SU-DHL-6 (cell line): ENCODE data around the gene ZKSCAN1.
"Not testable (repeated sequence)": the region's sequence is repeated elsewhere in the genome, so short reads cannot be mapped to it uniquely, and the experiment has no call there.

Source experiments
- H2AFZ ChIP-seq: fragments of 200-600 bp; sonication (generic); 2 replicates; pipeline ENCODE4 v1.6.1; 2014; ENCODE audit warnings: low read depth, mild to moderate bottlenecking, moderate library complexity, mixed read lengths, antibody characterized with exemption, low read length; ENCODE audit not compliant: severe bottlenecking
- H3F3A ChIP-seq: fragments of 200-600 bp; shearing (Covaris generic); 2 replicates; pipeline ENCODE4 v1.6.0; 2016; ENCODE audit warnings: antibody characterized with exemption, mild to moderate bottlenecking; ENCODE audit not compliant: insufficient read depth
- H3K27ac ChIP-seq: fragments of 200-600 bp; sonication (generic); 2 replicates; pipeline ENCODE4 v1.5.1; 2016; ENCODE audit warnings: low read depth, mild to moderate bottlenecking, low read length, moderate library complexity, mixed read lengths
- H3K27me3 ChIP-seq: fragments of 200-600 bp; sonication (generic), shearing (Covaris generic); 2 replicates; pipeline ENCODE4 v1.6.0; 2014; ENCODE audit warnings: mild to moderate bottlenecking, low read length
- H3K36me3 ChIP-seq: fragments of 200-600 bp; sonication (generic); 2 replicates; pipeline ENCODE4 v1.6.1; 2014; ENCODE audit warnings: mild to moderate bottlenecking, low read length, mixed read lengths
- H3K4me2 ChIP-seq: fragments of 300-600, 200-600 bp; shearing (Covaris generic), sonication (generic); 2 replicates; pipeline ENCODE4 v1.6.0; 2014; ENCODE audit warnings: low read length, low read depth, mild to moderate bottlenecking; ENCODE audit not compliant: poor library complexity, severe bottlenecking
- H3K4me3 ChIP-seq: fragments of 200-600 bp; sonication (generic); 2 replicates; pipeline ENCODE4 v1.5.1; 2014; ENCODE audit warnings: antibody characterized with exemption, low read length, mild to moderate bottlenecking, mixed read lengths; ENCODE audit not compliant: insufficient read depth, poor library complexity, severe bottlenecking
- H3K79me2 ChIP-seq: fragments of 200-600 bp; sonication (generic); 2 replicates; pipeline ENCODE4 v1.6.1; 2014; ENCODE audit warnings: mild to moderate bottlenecking, low read length, moderate library complexity; ENCODE audit not compliant: insufficient read depth
- H3K9ac ChIP-seq: fragments of 200-600 bp; sonication (generic); 2 replicates; pipeline ENCODE4 v1.7.0; 2014; ENCODE audit warnings: mild to moderate bottlenecking, low read length
- H3K9me2 ChIP-seq: fragments of 200-600 bp; sonication (generic); replicated peaks from 2 replicates; pipeline ENCODE4 v1.6.1; 2014; ENCODE audit warnings: low read length; ENCODE audit not compliant: insufficient read depth
- H3K9me3 ChIP-seq: fragments of 200-600 bp; sonication (generic); 2 replicates; pipeline ENCODE4 v1.6.1; 2014; ENCODE audit warnings: low read length, mixed read lengths; ENCODE audit not compliant: insufficient read depth
- H4K20me1 ChIP-seq: fragments of 200-600 bp; sonication (generic); 2 replicates; pipeline ENCODE4 v1.6.1; 2014; ENCODE audit warnings: low read depth, mild to moderate bottlenecking, antibody characterized with exemption, low read length, moderate library complexity, mixed read lengths
- EZH2phosphoT487 ChIP-seq: fragments of 200-600 bp; sonication (generic), shearing (Covaris generic); conservative IDR thresholded peaks from 2 replicates; pipeline ENCODE4 v1.6.1; 2018; ENCODE audit warnings: mild to moderate bottlenecking, antibody characterized with exemption, low read length, moderate library complexity, mixed read lengths
- TF ChIP-seq, protein P1 (sequence below): fragments of 200-600 bp; sonication (generic); IDR thresholded peaks from one replicate; pipeline ENCODE4 v1.5.1; 2017; ENCODE audit warnings: antibody characterized with exemption, mild to moderate bottlenecking, low read length, moderate library complexity; ENCODE audit not compliant: insufficient read depth, poor library complexity, severe bottlenecking

The ZKSCAN1 gene

DNA sequence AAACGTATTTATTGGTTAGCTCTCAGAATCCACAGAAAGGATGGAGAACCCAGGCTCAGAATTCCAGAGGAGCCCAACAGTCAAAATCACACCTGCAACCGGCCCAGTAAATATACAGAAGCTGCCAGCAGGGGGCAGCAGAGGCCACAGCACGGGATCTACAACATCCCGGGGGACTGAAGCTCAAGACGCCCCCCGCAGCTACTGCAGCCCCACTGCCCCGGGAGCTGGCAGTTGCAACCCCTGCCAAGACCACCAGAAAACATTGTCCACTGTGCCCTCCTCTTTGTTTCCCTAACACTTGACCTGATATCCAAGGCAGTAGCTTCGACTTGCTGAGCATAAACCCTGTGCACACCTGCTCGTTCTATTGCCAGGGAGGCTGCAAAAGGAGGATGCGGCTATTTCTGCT, 35.6 kb upstream of the ZKSCAN1 start:
- H3F3A ChIP-seq, H4K20me1 ChIP-seq, H2AFZ ChIP-seq, H3K4me2 ChIP-seq, H3K9ac ChIP-seq, H3K4me3 ChIP-seq, H3K27me3 ChIP-seq, H3K27ac ChIP-seq, H3K79me2 ChIP-seq, H3K9me2 ChIP-seq, H3K9me3 ChIP-seq, H3K36me3 ChIP-seq: not testable (repeated sequence)
- TF ChIP-seq, protein P1, sequence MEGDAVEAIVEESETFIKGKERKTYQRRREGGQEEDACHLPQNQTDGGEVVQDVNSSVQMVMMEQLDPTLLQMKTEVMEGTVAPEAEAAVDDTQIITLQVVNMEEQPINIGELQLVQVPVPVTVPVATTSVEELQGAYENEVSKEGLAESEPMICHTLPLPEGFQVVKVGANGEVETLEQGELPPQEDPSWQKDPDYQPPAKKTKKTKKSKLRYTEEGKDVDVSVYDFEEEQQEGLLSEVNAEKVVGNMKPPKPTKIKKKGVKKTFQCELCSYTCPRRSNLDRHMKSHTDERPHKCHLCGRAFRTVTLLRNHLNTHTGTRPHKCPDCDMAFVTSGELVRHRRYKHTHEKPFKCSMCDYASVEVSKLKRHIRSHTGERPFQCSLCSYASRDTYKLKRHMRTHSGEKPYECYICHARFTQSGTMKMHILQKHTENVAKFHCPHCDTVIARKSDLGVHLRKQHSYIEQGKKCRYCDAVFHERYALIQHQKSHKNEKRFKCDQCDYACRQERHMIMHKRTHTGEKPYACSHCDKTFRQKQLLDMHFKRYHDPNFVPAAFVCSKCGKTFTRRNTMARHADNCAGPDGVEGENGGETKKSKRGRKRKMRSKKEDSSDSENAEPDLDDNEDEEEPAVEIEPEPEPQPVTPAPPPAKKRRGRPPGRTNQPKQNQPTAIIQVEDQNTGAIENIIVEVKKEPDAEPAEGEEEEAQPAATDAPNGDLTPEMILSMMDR, result peak; percentile 71

DNA sequence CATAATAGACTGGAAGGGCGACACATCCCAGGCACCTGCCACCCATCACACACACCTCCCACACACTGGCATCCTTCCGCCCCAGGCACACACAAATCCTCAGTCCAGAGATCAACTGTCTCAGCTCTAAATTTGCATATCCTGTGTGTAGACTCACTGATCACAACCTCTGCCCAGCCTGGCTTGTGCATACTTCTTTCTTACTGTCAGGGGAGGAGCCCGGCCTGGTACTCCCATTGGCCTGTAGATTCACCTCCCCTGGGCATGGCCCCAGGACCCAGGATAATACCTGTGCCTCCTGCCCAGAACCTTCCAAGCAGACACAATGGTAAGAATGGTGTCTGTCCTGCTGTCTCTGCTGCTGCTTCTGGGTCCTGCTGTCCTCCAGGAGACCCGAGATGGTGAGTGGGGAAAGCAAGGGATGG, 34.9 kb upstream of the ZKSCAN1 start:
- H3K36me3 ChIP-seq, H3K9me2 ChIP-seq, H3K9ac ChIP-seq, H3K4me2 ChIP-seq, H3K9me3 ChIP-seq, H3K79me2 ChIP-seq, H3K27me3 ChIP-seq, H3K4me3 ChIP-seq, H2AFZ ChIP-seq, H3F3A ChIP-seq, H4K20me1 ChIP-seq, H3K27ac ChIP-seq: not testable (repeated sequence)

DNA sequence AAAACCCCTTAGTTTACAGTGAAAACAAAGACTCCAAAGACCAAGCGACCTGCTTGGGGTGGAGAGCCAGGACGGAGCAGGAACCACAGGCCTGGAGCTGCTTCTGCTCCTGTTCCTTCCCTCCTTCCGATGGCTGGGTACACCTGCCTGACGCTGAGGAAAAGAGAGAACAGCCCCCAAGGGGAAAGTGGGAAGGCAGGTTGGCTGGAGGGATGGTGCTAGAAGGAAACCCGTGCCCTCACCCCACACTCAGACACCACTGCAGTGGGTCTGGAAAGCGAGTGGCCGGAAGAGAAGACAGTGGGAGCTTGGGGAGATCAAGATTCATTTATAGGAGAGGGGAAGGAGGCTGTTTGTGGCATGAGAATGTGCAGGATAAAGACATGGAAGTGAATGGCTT, 34.3 kb upstream of the ZKSCAN1 start:
- not testable (repeated sequence) for H3K9me3 ChIP-seq, H3K9me2 ChIP-seq, H2AFZ ChIP-seq, H3K79me2 ChIP-seq, H3F3A ChIP-seq, H3K9ac ChIP-seq, H3K4me2 ChIP-seq, H3K36me3 ChIP-seq, H3K27me3 ChIP-seq, H3K27ac ChIP-seq, H3K4me3 ChIP-seq, H4K20me1 ChIP-seq

DNA sequence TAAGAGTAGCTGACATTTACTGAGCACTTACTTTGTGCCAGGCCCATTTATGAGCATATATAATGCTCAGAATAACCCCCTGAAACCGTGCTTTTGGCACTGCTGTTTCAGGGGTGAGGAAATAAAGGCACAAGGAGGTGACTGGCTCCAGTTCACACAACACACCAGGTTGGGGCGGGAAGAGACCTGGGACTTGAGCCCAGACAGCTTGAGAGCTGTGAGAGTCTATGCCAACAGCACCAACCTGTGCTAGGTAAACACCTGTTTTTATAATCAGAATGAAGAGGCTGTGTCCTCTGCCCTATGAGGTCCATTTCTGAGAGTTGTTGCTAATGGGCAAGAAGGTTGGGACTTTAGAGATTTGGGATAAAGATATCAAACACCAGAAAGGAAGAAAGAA, 30.8 kb upstream of the ZKSCAN1 start:
- Histone ChIP-seq H3F3A (no peaks in the 10 kb centered on the region), H3K79me2 (no peaks in the 10 kb centered on the region), H3K4me3 (no peak overlapping the region), H2AFZ (no peak overlapping the region), H3K4me2 (no peak overlapping the region), H3K36me3 (no peaks in the 10 kb centered on the region), H3K9me2 (no peaks in the 10 kb centered on the region), H3K27ac (no peak overlapping the region), H3K9ac (no peak overlapping the region), H3K27me3 (no peaks in the 10 kb centered on the region), H4K20me1 (no peaks in the 10 kb centered on the region), H3K9me3 (no peaks in the 10 kb centered on the region)
- TF ChIP-seq EZH2phosphoT487, result no peak
- TF ChIP-seq, protein P1, result no peak

DNA sequence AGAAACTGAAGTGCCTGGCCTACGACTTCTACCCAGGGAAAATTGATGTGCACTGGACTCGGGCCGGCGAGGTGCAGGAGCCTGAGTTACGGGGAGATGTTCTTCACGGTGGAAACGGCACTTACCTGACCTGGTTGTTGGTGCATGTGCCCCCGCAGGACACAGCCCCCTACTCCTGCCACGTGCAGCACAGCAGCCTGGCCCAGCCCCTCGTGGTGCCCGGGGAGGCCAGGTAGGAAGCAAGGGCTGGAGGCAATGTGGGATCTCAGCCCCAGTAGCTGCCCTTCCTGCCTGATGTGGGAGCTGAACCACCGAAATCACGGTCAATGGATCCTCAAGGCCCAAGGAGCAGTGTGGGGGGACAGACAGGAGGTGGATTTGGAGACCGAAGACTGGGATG, 28.1 kb upstream of the ZKSCAN1 start:
- H3K9me2 ChIP-seq, H3K9ac ChIP-seq, H3F3A ChIP-seq, H2AFZ ChIP-seq, H3K79me2 ChIP-seq, H3K27ac ChIP-seq, H3K36me3 ChIP-seq, H3K4me2 ChIP-seq, H3K4me3 ChIP-seq, H4K20me1 ChIP-seq, H3K9me3 ChIP-seq, H3K27me3 ChIP-seq: not testable (repeated sequence)
